ENCODE data around the gene SLC44A5.

SLC44A5 gene

GRCh38 chr1:75575837-75576236 lies 35.1 kb downstream of the SLC44A5 start:
- Mint-ChIP-seq H3K4me3 (no peak overlapping the region), H3K36me3 (ENCODE audit: low read depth) (no peaks in the 10 kb centered on the region), H3K27me3 (no peaks in the 10 kb centered on the region), H3K9me3 (no peaks in the 10 kb centered on the region), H3K4me1 (ENCODE audit: low read depth) (no peaks in the 10 kb centered on the region), H3K27ac (no peak overlapping the region)
- intact Hi-C loops (cut with micrococcal nuclease): no loop called here

- H3K4me3 Mint-ChIP-seq: no peak overlapping the region
Observed at GRCh38 chr1:75567191-75567590, 43.7 kb downstream of the SLC44A5 start.

GRCh38 chr1:75559800-75560199 lies 51.1 kb downstream of the SLC44A5 start:
- Mint-ChIP-seq H3K4me3 (no peak overlapping the region), H3K27me3 (no peaks in the 10 kb centered on the region)

More at GRCh38 chr1:75567191-75567590, 43.7 kb downstream of the SLC44A5 start:
- H3K4me1 Mint-ChIP-seq (ENCODE audit: low read depth): no peaks in the 10 kb centered on the region
- H3K27ac Mint-ChIP-seq: no peak overlapping the region
- H3K27me3 Mint-ChIP-seq: no peaks in the 10 kb centered on the region
- no peaks in the 10 kb centered on the region for H3K36me3 Mint-ChIP-seq (ENCODE audit: low read depth)
- intact Hi-C loops (cut with micrococcal nuclease): no loop called here
- H3K9me3 Mint-ChIP-seq: no peaks in the 10 kb centered on the region

GRCh38 chr1:75559136-75559535 lies 51.8 kb downstream of the SLC44A5 start:
- H3K9me3 Mint-ChIP-seq: no peaks in the 10 kb centered on the region
- H3K4me1 Mint-ChIP-seq (ENCODE audit: low read depth): no peaks in the 10 kb centered on the region
- H3K36me3 Mint-ChIP-seq (ENCODE audit: low read depth): no peaks in the 10 kb centered on the region
- H3K27ac Mint-ChIP-seq: no peak overlapping the region
- H3K4me3 Mint-ChIP-seq: no peak overlapping the region
- no peaks in the 10 kb centered on the region for H3K27me3 Mint-ChIP-seq
- intact Hi-C loops (cut with micrococcal nuclease): no loop called here

More at GRCh38 chr1:75559800-75560199, 51.1 kb downstream of the SLC44A5 start:
- H3K4me1 Mint-ChIP-seq (ENCODE audit: low read depth): no peaks in the 10 kb centered on the region
- no peaks in the 10 kb centered on the region for H3K36me3 Mint-ChIP-seq (ENCODE audit: low read depth)
- no peak overlapping the region for H3K27ac Mint-ChIP-seq
- intact Hi-C loops (cut with micrococcal nuclease): no loop called here
- H3K9me3 Mint-ChIP-seq: no peaks in the 10 kb centered on the region

- no peak overlapping the region for H3K4me3 Mint-ChIP-seq
- H3K4me1 Mint-ChIP-seq (ENCODE audit: low read depth): no peaks in the 10 kb centered on the region
- H3K27ac Mint-ChIP-seq: no peak overlapping the region
- no peaks in the 10 kb centered on the region for H3K27me3 Mint-ChIP-seq
- peaks cover under 1% of the 10 kb centered on the region for H3K9me3 Mint-ChIP-seq
- intact Hi-C loops (cut with micrococcal nuclease): no loop called here
- H3K36me3 Mint-ChIP-seq (ENCODE audit: low read depth): no peaks in the 10 kb centered on the region
Observed at GRCh38 chr1:75554870-75555269, 56.0 kb downstream of the SLC44A5 start.

GRCh38 chr1:75554181-75554580 lies 56.7 kb downstream of the SLC44A5 start:
- no peak overlapping the region for H3K27ac Mint-ChIP-seq

GRCh38 chr1:75550559-75550958 lies 60.4 kb downstream of the SLC44A5 start:
- intact Hi-C loops (cut with micrococcal nuclease): no loop called here
- H3K36me3 Mint-ChIP-seq (ENCODE audit: low read depth): no peaks in the 10 kb centered on the region
- peaks cover 7% of the 10 kb centered on the region for H3K9me3 Mint-ChIP-seq
- no peaks in the 10 kb centered on the region for H3K4me1 Mint-ChIP-seq (ENCODE audit: low read depth)
- H3K4me3 Mint-ChIP-seq: no peak overlapping the region
- no peaks in the 10 kb centered on the region for H3K27me3 Mint-ChIP-seq
- H3K27ac Mint-ChIP-seq: no peak overlapping the region

More at GRCh38 chr1:75554181-75554580, 56.7 kb downstream of the SLC44A5 start:
- intact Hi-C loops (cut with micrococcal nuclease): no loop called here
- Mint-ChIP-seq H3K9me3 (peaks cover 7% of the 10 kb centered on the region), H3K4me3 (no peak overlapping the region), H3K4me1 (ENCODE audit: low read depth) (no peaks in the 10 kb centered on the region), H3K36me3 (ENCODE audit: low read depth) (no peaks in the 10 kb centered on the region), H3K27me3 (no peaks in the 10 kb centered on the region)

- H3K36me3 Mint-ChIP-seq (ENCODE audit: low read depth): no peaks in the 10 kb centered on the region
- intact Hi-C loops (cut with micrococcal nuclease): no loop called here
Observed at GRCh38 chr1:75548721-75549480, 62.0 kb downstream of the SLC44A5 start.

GRCh38 chr1:75543705-75544104 lies 67.2 kb downstream of the SLC44A5 start:
- H3K27me3 Mint-ChIP-seq: no peaks in the 10 kb centered on the region
- H3K4me3 Mint-ChIP-seq: no peak overlapping the region
- H3K9me3 Mint-ChIP-seq: no peaks in the 10 kb centered on the region
- H3K36me3 Mint-ChIP-seq (ENCODE audit: low read depth): no peaks in the 10 kb centered on the region
- intact Hi-C loops (cut with micrococcal nuclease): no loop called here
- no peaks in the 10 kb centered on the region for H3K4me1 Mint-ChIP-seq (ENCODE audit: low read depth)
- no peak overlapping the region for H3K27ac Mint-ChIP-seq

More at GRCh38 chr1:75548721-75549480, 62.0 kb downstream of the SLC44A5 start:
- Mint-ChIP-seq H3K9me3 (peaks cover 7% of the 10 kb centered on the region), H3K4me1 (ENCODE audit: low read depth) (no peaks in the 10 kb centered on the region), H3K27ac (no peak overlapping the region), H3K4me3 (no peak overlapping the region), H3K27me3 (no peaks in the 10 kb centered on the region)

GRCh38 chr1:75542818-75543570 lies 67.9 kb downstream of the SLC44A5 start:
- Mint-ChIP-seq H3K27me3 (no peaks in the 10 kb centered on the region), H3K4me1 (ENCODE audit: low read depth) (no peaks in the 10 kb centered on the region), H3K4me3 (no peak overlapping the region), H3K36me3 (ENCODE audit: low read depth) (no peaks in the 10 kb centered on the region), H3K27ac (no peak overlapping the region), H3K9me3 (no peaks in the 10 kb centered on the region)
- intact Hi-C loops (cut with micrococcal nuclease): no loop called here

- Mint-ChIP-seq H3K4me3 (no peak overlapping the region), H3K4me1 (ENCODE audit: low read depth) (no peaks in the 10 kb centered on the region), H3K27ac (no peak overlapping the region), H3K9me3 (no peaks in the 10 kb centered on the region), H3K27me3 (no peaks in the 10 kb centered on the region), H3K36me3 (ENCODE audit: low read depth) (no peaks in the 10 kb centered on the region)
- intact Hi-C loops (cut with micrococcal nuclease): no loop called here
Observed at GRCh38 chr1:75539230-75540116, 71.4 kb downstream of the SLC44A5 start.

GRCh38 chr1:75533085-75533484 lies 77.8 kb downstream of the SLC44A5 start:
- Mint-ChIP-seq H3K4me1 (ENCODE audit: low read depth) (no peaks in the 10 kb centered on the region), H3K4me3 (no peak overlapping the region), H3K27ac (no peak overlapping the region), H3K9me3 (no peaks in the 10 kb centered on the region), H3K27me3 (no peaks in the 10 kb centered on the region), H3K36me3 (ENCODE audit: low read depth) (no peaks in the 10 kb centered on the region)
- intact Hi-C loops (cut with micrococcal nuclease): no loop called here

- Mint-ChIP-seq H3K4me1 (ENCODE audit: low read depth) (no peaks in the 10 kb centered on the region), H3K36me3 (ENCODE audit: low read depth) (no peaks in the 10 kb centered on the region), H3K4me3 (no peak overlapping the region), H3K9me3 (no peaks in the 10 kb centered on the region), H3K27me3 (no peaks in the 10 kb centered on the region), H3K27ac (no peak overlapping the region)
- intact Hi-C loops (cut with micrococcal nuclease): no loop called here
Observed at GRCh38 chr1:75531570-75531969, 79.3 kb downstream of the SLC44A5 start.

GRCh38 chr1:75529488-75529887 lies 81.4 kb downstream of the SLC44A5 start:
- intact Hi-C loops (cut with micrococcal nuclease): no loop called here
- no peak overlapping the region for H3K27ac Mint-ChIP-seq
- H3K4me3 Mint-ChIP-seq: no peak overlapping the region
- H3K36me3 Mint-ChIP-seq (ENCODE audit: low read depth): no peaks in the 10 kb centered on the region
- no peaks in the 10 kb centered on the region for H3K4me1 Mint-ChIP-seq (ENCODE audit: low read depth)
- no peaks in the 10 kb centered on the region for H3K9me3 Mint-ChIP-seq
- H3K27me3 Mint-ChIP-seq: no peaks in the 10 kb centered on the region

Data from dendritic cell treated with granulocyte-macrophage colony-stimulating factor and Interleukin-4, amounts not matched to agents 40 ng/mL and 50 ng/mL, for 4 days (primary cell).